Ishikawa (cell line): ENCODE results near the gene VPS39.

Experiments used
- CEBPB ChIP-seq: IDR thresholded peaks from 2 replicates; pipeline ENCODE4 v1.6.1; 2012
- CREB1 ChIP-seq: IDR thresholded peaks from 2 replicates; pipeline ENCODE4 v1.6.1; 2012; ENCODE audit warnings: low read depth
- EGR1 ChIP-seq: IDR thresholded peaks from 2 replicates; pipeline ENCODE4 v1.6.1; 2012
- EP300 ChIP-seq: IDR thresholded peaks from 2 replicates; pipeline ENCODE4 v1.6.1; 2012; ENCODE audit warnings: borderline replicate concordance
- FOXM1 ChIP-seq: IDR thresholded peaks from 2 replicates; pipeline ENCODE4 v1.6.1; 2012; ENCODE audit warnings: low read depth, borderline replicate concordance
- MAX ChIP-seq: IDR thresholded peaks from 2 replicates; pipeline ENCODE4 v1.6.1; 2012
- NFIC ChIP-seq: IDR thresholded peaks from 2 replicates; pipeline ENCODE4 v1.6.1; 2012
- RAD21 ChIP-seq: IDR thresholded peaks from 2 replicates; pipeline ENCODE4 v1.6.1; 2012; ENCODE audit warnings: low read depth
- REST ChIP-seq: IDR thresholded peaks from 2 replicates; pipeline ENCODE4 v1.6.1; 2012; ENCODE audit warnings: low read depth, mild to moderate bottlenecking
- TAF1 ChIP-seq: IDR thresholded peaks from 2 replicates; pipeline ENCODE4 v1.6.1; 2012; ENCODE audit warnings: low read depth, mild to moderate bottlenecking
- TCF12 ChIP-seq: IDR thresholded peaks from 2 replicates; pipeline ENCODE4 v1.6.1; 2012; ENCODE audit warnings: low read depth
- TEAD4 ChIP-seq: IDR thresholded peaks from 2 replicates; pipeline ENCODE4 v1.6.1; 2012
- USF1 ChIP-seq: IDR thresholded peaks from 2 replicates; pipeline ENCODE4 v1.6.1; 2012
- YY1 ChIP-seq: IDR thresholded peaks from 2 replicates; pipeline ENCODE4 v1.6.1; 2012; ENCODE audit warnings: low read depth
- ZBTB7A ChIP-seq: IDR thresholded peaks from 2 replicates; pipeline ENCODE4 v1.6.1; 2012; ENCODE audit warnings: low read depth

Gene VPS39

GRCh38 chr15:42145546-42146455, 62.3 kb downstream of the VPS39 start:
- TF ChIP-seq FOXM1 (no peak), CREB1 (no peak), ZBTB7A (no peak), USF1 (no peak), EGR1 (no peak), RAD21 (no peak), TEAD4 (no peak), MAX (no peak), YY1 (no peak), CEBPB (no peak), NFIC (no peak)

- TF ChIP-seq CEBPB, result no peak
Observed at GRCh38 chr15:42144841-42145375, 63.2 kb downstream of the VPS39 start.

- TF ChIP-seq USF1 (no peak), CEBPB (no peak), RAD21 (no peak), REST (no peak), FOXM1 (no peak), TEAD4 (no peak), NFIC (no peak), MAX (no peak), EP300 (no peak), EGR1 (no peak)
Observed at GRCh38 chr15:42143866-42144625, 64.1 kb downstream of the VPS39 start.

GRCh38 chr15:42143356-42143755, 64.7 kb downstream of the VPS39 start:
- TF ChIP-seq TCF12 (no peak), USF1 (no peak), CREB1 (no peak), REST (no peak), FOXM1 (no peak), NFIC (no peak), TAF1 (no peak), TEAD4 (no peak), RAD21 (no peak), EGR1 (no peak), MAX (no peak), YY1 (no peak), ZBTB7A (no peak), EP300 (no peak), CEBPB (no peak)
